OCI-LY3 (cell line): ENCODE results near the gene SSU72.
"Not testable (repeated sequence)": the region's sequence is repeated elsewhere in the genome, so short reads cannot be mapped to it uniquely, and the experiment has no call there.

Experiments used
- CTCF ChIP-seq: fragments of 200-600, 300-600 bp; sonication (generic); IDR thresholded peaks from 2 replicates; pipeline ENCODE4 v1.5.1; 2014; ENCODE audit warnings: antibody characterized with exemption, low read length, low read depth
- EZH2phosphoT487 ChIP-seq: fragments of 200-600 bp; shearing (Covaris generic); IDR thresholded peaks from 2 replicates; pipeline ENCODE4 v1.6.1; 2018; ENCODE audit warnings: antibody characterized with exemption, mixed run types, low read depth

GRCh38 chr1:1513675-1514074 lies 61.0 kb downstream of the SSU72 start:
- not testable (repeated sequence) for TF ChIP-seq CTCF, EZH2phosphoT487
